ENCODE data around the gene PLEKHG4B. TPM values are rescaled to one million over a fixed set of nuclear protein-coding genes. Genes with fewer than 3 reads are reported as not detected.
"Not testable (repeated sequence)": the region's sequence is repeated elsewhere in the genome, so short reads cannot be mapped to it uniquely, and the experiment has no call there.

The PLEKHG4B gene
- total RNA-seq, 1 donor from 2014 or later, result 6.8 TPM

DNA sequence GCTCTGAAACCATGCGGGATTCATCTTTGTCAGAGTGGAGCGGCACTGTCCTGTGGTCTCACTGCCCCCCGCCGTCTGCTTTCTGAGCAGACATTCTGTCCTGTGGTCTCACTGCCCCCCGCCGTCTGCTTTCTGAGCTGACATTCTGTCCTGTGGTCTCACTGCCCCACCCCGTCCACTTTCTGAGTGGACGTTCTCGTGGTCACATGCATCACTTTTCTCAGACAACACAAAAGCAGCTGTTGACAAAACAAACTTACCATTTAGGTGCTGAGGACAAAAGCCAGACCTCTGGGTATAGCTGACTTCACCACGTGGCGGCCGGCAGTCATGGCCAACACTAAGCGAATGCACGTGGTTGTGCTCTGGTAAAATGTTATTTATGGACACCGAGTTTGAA is 102.1 kb downstream of the PLEKHG4B start:
- H3K9me3 Mint-ChIP-seq (ENCODE audit: unreplicated experiment), result no peaks in the 10 kb centered on the region

GRCh38 chr5:194603-195209 is 102.7 kb downstream of the PLEKHG4B start:
- H3K9me3 Mint-ChIP-seq (ENCODE audit: unreplicated experiment), result no peaks in the 10 kb centered on the region
- H3K27ac Mint-ChIP-seq (ENCODE audit: unreplicated experiment), result no peak overlapping the region
- no peak for TF ChIP-seq CTCF (IDR thresholded peaks at IDR 0.05; ENCODE audit: unreplicated experiment)
- H3K4me1 Mint-ChIP-seq (ENCODE audit: unreplicated experiment), result no peaks in the 10 kb centered on the region
- no peaks in the 10 kb centered on the region for H3K27me3 Mint-ChIP-seq (ENCODE audit: unreplicated experiment)
- H3K4me3 Mint-ChIP-seq (ENCODE audit: unreplicated experiment), result no peak overlapping the region
- no peak for DNase-seq (ENCODE audit: low spot score)
- peaks cover 3% of the 10 kb centered on the region for H3K36me3 Mint-ChIP-seq (ENCODE audit: low read depth, unreplicated experiment)

More for the DNA sequence above, 102.1 kb downstream of the PLEKHG4B start:
- no peak for TF ChIP-seq CTCF (IDR thresholded peaks at IDR 0.05; ENCODE audit: unreplicated experiment)
- no peaks in the 10 kb centered on the region for H3K27me3 Mint-ChIP-seq (ENCODE audit: unreplicated experiment)
- no peak overlapping the region for H3K27ac Mint-ChIP-seq (ENCODE audit: unreplicated experiment)
- no peak for DNase-seq (ENCODE audit: low spot score)
- no peaks in the 10 kb centered on the region for H3K4me1 Mint-ChIP-seq (ENCODE audit: unreplicated experiment)
- H3K36me3 Mint-ChIP-seq (ENCODE audit: low read depth, unreplicated experiment), result peaks cover 3% of the 10 kb centered on the region
- H3K4me3 Mint-ChIP-seq (ENCODE audit: unreplicated experiment), result no peak overlapping the region

GRCh38 chr5:195401-196160 is 103.6 kb downstream of the PLEKHG4B start:
- H3K27ac Mint-ChIP-seq (ENCODE audit: unreplicated experiment), result no peak overlapping the region
- no peaks in the 10 kb centered on the region for H3K4me1 Mint-ChIP-seq (ENCODE audit: unreplicated experiment)
- no peak for DNase-seq (ENCODE audit: low spot score)
- H3K4me3 Mint-ChIP-seq (ENCODE audit: unreplicated experiment), result no peak overlapping the region
- peaks cover 1% of the 10 kb centered on the region for H3K27me3 Mint-ChIP-seq (ENCODE audit: unreplicated experiment)
- no peak for TF ChIP-seq CTCF (IDR thresholded peaks at IDR 0.05; ENCODE audit: unreplicated experiment)
- peaks cover 3% of the 10 kb centered on the region for H3K36me3 Mint-ChIP-seq (ENCODE audit: low read depth, unreplicated experiment)
- H3K9me3 Mint-ChIP-seq (ENCODE audit: unreplicated experiment), result no peaks in the 10 kb centered on the region

DNA sequence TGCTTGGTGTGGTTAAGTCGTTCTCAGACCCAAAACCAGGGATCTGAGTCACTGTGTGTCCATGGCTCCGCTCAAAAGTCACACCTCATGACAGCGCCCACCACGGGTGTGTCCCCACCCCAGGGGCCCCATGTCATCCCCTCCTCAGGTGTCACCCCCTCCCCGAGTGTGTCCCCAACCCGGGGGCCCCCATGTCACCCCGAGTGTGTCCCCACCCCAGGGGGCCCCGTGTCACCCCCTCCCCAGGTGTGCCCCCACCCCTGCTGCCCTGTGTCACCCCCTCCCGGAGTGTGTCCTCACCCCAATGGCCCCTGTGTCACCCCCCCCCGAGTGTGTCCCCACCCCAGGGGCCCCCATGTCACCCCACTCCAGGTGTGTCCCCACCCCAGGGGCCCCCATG is 104.4 kb downstream of the PLEKHG4B start:
- H3K4me3 Mint-ChIP-seq (ENCODE audit: unreplicated experiment), result no peak overlapping the region
- H3K27ac Mint-ChIP-seq (ENCODE audit: unreplicated experiment), result no peak overlapping the region
- H3K9me3 Mint-ChIP-seq (ENCODE audit: unreplicated experiment), result no peaks in the 10 kb centered on the region
- peaks cover 1% of the 10 kb centered on the region for H3K27me3 Mint-ChIP-seq (ENCODE audit: unreplicated experiment)
- peaks cover 3% of the 10 kb centered on the region for H3K36me3 Mint-ChIP-seq (ENCODE audit: low read depth, unreplicated experiment)
- H3K4me1 Mint-ChIP-seq (ENCODE audit: unreplicated experiment), result no peaks in the 10 kb centered on the region
- DNase-seq (ENCODE audit: low spot score), result no peak
- TF ChIP-seq CTCF (IDR thresholded peaks at IDR 0.05; ENCODE audit: unreplicated experiment), result no peak

DNA sequence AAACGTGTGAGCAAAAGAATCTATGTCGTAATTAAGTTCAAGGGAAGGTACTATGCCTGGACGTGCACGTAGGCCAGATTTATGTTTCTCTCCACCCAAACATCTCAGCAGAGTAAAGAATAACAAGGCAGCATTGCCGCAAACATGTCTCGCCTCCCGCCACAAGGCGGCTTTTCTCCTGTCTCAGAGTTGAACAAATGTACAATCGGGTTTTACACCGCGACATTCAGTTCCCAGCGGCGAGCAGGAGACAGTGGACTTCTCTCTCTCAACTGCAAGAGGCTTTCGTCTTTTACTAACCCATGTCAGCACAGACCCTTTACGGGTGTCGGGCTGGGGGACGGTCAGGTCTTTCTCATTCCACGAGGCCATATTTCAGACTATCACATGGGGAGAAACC is 105.1 kb downstream of the PLEKHG4B start:
- H3K4me1 Mint-ChIP-seq (ENCODE audit: unreplicated experiment); H3K27me3 Mint-ChIP-seq (ENCODE audit: unreplicated experiment); H3K9me3 Mint-ChIP-seq (ENCODE audit: unreplicated experiment); H3K4me3 Mint-ChIP-seq (ENCODE audit: unreplicated experiment); DNase-seq (ENCODE audit: low spot score); H3K36me3 Mint-ChIP-seq (ENCODE audit: low read depth, unreplicated experiment); H3K27ac Mint-ChIP-seq (ENCODE audit: unreplicated experiment): not testable (repeated sequence)
